H9 (cell line): ENCODE results near the gene CDC5L. TPM values are rescaled to one million over a fixed set of nuclear protein-coding genes. Genes with fewer than 3 reads are reported as not detected.

Source experiments
- DNase-seq: peaks from one replicate; pipeline ENCODE4 v3.0.0-alpha.2; 2017
- H2AFZ ChIP-seq: one replicate; pipeline ENCODE4 v1.6.1; 2013; ENCODE audit warnings: mild to moderate bottlenecking, low read length, control low read depth, moderate library complexity
- H2AK5ac ChIP-seq: 2 replicates; pipeline ENCODE4 v1.6.1; 2013; ENCODE audit warnings: low read length, control low read depth, mixed read lengths; ENCODE audit not compliant: insufficient read length
- H2BK120ac ChIP-seq: one replicate; pipeline ENCODE4 v1.6.1; 2013; ENCODE audit warnings: low read depth, mild to moderate bottlenecking, low read length, control low read depth, inconsistent platforms; ENCODE audit not compliant: poor library complexity, severe bottlenecking
- H2BK12ac ChIP-seq: 2 replicates; pipeline ENCODE4 v1.6.1; 2013; ENCODE audit warnings: low read length, control low read depth, mixed read lengths, low read depth; ENCODE audit not compliant: insufficient read length
- H2BK15ac ChIP-seq: 2 replicates; pipeline ENCODE4 v1.6.1; 2013; ENCODE audit warnings: low read depth, low read length, control low read depth
- H2BK20ac ChIP-seq: one replicate; pipeline ENCODE4 v1.6.1; 2013; ENCODE audit warnings: low read depth, mild to moderate bottlenecking, low read length, control low read depth, inconsistent platforms; ENCODE audit not compliant: poor library complexity, severe bottlenecking
- H2BK5ac ChIP-seq: 2 replicates; pipeline ENCODE4 v1.6.1; 2013; ENCODE audit warnings: low read length, control low read depth, mixed read lengths; ENCODE audit not compliant: insufficient read length
- H3K14ac ChIP-seq: 2 replicates; pipeline ENCODE4 v1.6.1; 2013; ENCODE audit warnings: low read length, control low read depth; ENCODE audit not compliant: insufficient read depth
- H3K18ac ChIP-seq: 2 replicates; pipeline ENCODE4 v1.6.1; 2013; ENCODE audit warnings: low read depth, mild to moderate bottlenecking, mixed read lengths, low read length, control low read depth; ENCODE audit not compliant: insufficient read length
- H3K23ac ChIP-seq: 2 replicates; pipeline ENCODE4 v1.6.1; 2013; ENCODE audit warnings: low read length, control low read depth, mixed read lengths, low read depth; ENCODE audit not compliant: insufficient read length
- H3K23me2 ChIP-seq: 2 replicates; pipeline ENCODE4 v1.6.1; 2013; ENCODE audit warnings: low read depth, mild to moderate bottlenecking, mixed read lengths, low read length, control low read depth; ENCODE audit not compliant: insufficient read length, poor library complexity, severe bottlenecking
- H3K27ac ChIP-seq: 2 replicates; pipeline ENCODE4 v1.5.1; 2013; ENCODE audit warnings: low read length, control low read depth, mixed read lengths, low read depth; ENCODE audit not compliant: insufficient read length
- H3K27me3 ChIP-seq: 2 replicates; pipeline ENCODE4 v1.6.1; 2013; ENCODE audit warnings: low read length, control low read depth, inconsistent platforms; ENCODE audit not compliant: insufficient read depth
- H3K4ac ChIP-seq: 2 replicates; pipeline ENCODE4 v1.6.1; 2013; ENCODE audit warnings: low read depth, mild to moderate bottlenecking, control low read depth, inconsistent platforms, low read length, moderate library complexity
- H3K4me1 ChIP-seq: 2 replicates; pipeline ENCODE4 v1.6.1; 2013; ENCODE audit warnings: low read length, control low read depth, inconsistent platforms; ENCODE audit not compliant: insufficient read depth
- H3K4me2 ChIP-seq: 2 replicates; pipeline ENCODE4 v1.6.1; 2013; ENCODE audit warnings: low read length, control low read depth, mixed read lengths; ENCODE audit not compliant: insufficient read length, insufficient read depth
- H3K56ac ChIP-seq: 2 replicates; pipeline ENCODE4 v1.6.1; 2013; ENCODE audit warnings: low read depth, mild to moderate bottlenecking, mixed read lengths, low read length, control low read depth; ENCODE audit not compliant: insufficient read length
- H3K79me1 ChIP-seq: 2 replicates; pipeline ENCODE4 v1.6.1; 2013; ENCODE audit warnings: low read depth, mild to moderate bottlenecking, moderate library complexity, low read length, control low read depth, inconsistent platforms; ENCODE audit not compliant: insufficient read depth, poor library complexity, severe bottlenecking
- H3K79me2 ChIP-seq: 2 replicates; pipeline ENCODE4 v1.6.1; 2013; ENCODE audit warnings: low read length, control low read depth, inconsistent platforms; ENCODE audit not compliant: insufficient read depth
- H3K9ac ChIP-seq: 2 replicates; pipeline ENCODE4 v1.6.1; 2013; ENCODE audit warnings: low read length, control low read depth, mixed read lengths; ENCODE audit not compliant: insufficient read length; ENCODE audit errors: extremely low read depth
- H3K9me3 ChIP-seq: one replicate; pipeline ENCODE4 v1.6.1; 2013; ENCODE audit warnings: low read depth, low read length, inconsistent platforms; ENCODE audit not compliant: control insufficient read depth
- H3T11ph ChIP-seq: one replicate; pipeline ENCODE4 v1.6.1; 2013; ENCODE audit warnings: mild to moderate bottlenecking, low read length, control low read depth, inconsistent platforms
- H4K20me1 ChIP-seq: one replicate; pipeline ENCODE4 v1.6.1; 2013; ENCODE audit not compliant: control insufficient read depth, insufficient read length, insufficient read depth
- H4K5ac ChIP-seq: 2 replicates; pipeline ENCODE4 v1.6.1; 2013; ENCODE audit warnings: low read depth, mild to moderate bottlenecking, mixed read lengths, low read length, control low read depth; ENCODE audit not compliant: insufficient read length
- H4K8ac ChIP-seq: replicated peaks from 2 replicates; pipeline ENCODE4 v1.6.1; 2013; ENCODE audit warnings: low read length, control low read depth, mixed read lengths, low read depth; ENCODE audit not compliant: insufficient read length
- H4K91ac ChIP-seq: 2 replicates; pipeline ENCODE4 v1.6.1; 2013; ENCODE audit warnings: low read depth, mild to moderate bottlenecking, moderate library complexity, mixed read lengths, low read length, control low read depth; ENCODE audit not compliant: insufficient read length
- H3K27ac Mint-ChIP-seq, 3 experiments: 2 replicates in 2 of 3; 3 replicates in 1 of 3; pipeline ENCODE4 v1.8.0; 2020 to 2021; ENCODE audit warnings: mixed read lengths in 3 of 3, mild to moderate bottlenecking in 1 of 3, moderate library complexity in 1 of 3
- H3K27me3 Mint-ChIP-seq: 2 replicates; pipeline ENCODE4 v1.8.0; 2021; ENCODE audit warnings: low read depth, mild to moderate bottlenecking, moderate library complexity, mixed read lengths
- H3K36me3 Mint-ChIP-seq, 3 experiments: 2 replicates in 2 of 3; 3 replicates in 1 of 3; pipeline ENCODE4 v1.8.0; 2020 to 2021; ENCODE audit warnings: low read depth in 3 of 3, mixed read lengths in 3 of 3; ENCODE audit not compliant: insufficient read depth in 1 of 3
- H3K4me1 Mint-ChIP-seq, 2 experiments: 2 replicates each; pipeline ENCODE4 v1.8.0; 2020; ENCODE audit warnings: mixed read lengths in 2 of 2
- H3K4me3 Mint-ChIP-seq, 2 experiments: 2 replicates in 1 of 2; 3 replicates in 1 of 2; pipeline ENCODE4 v1.8.0; 2020 to 2021; ENCODE audit warnings: mild to moderate bottlenecking in 2 of 2, mixed read lengths in 2 of 2, moderate library complexity in 1 of 2
- H3K9me3 Mint-ChIP-seq, 2 experiments: 2 replicates in 1 of 2; 3 replicates in 1 of 2; pipeline ENCODE4 v1.8.0; 2020; ENCODE audit warnings: mild to moderate bottlenecking in 2 of 2, mixed read lengths in 2 of 2, moderate library complexity in 1 of 2
- CTCF ChIP-seq: fragments of 200-600 bp; sonication (generic); conservative IDR thresholded peaks from 3 replicates; pipeline ENCODE4 v1.8.0; 2021; ENCODE audit warnings: antibody characterized with exemption, mild to moderate bottlenecking
- WGBS: extraction: QIAGEN DNeasy Blood & Tissue Kit; methylation state at CpG from one replicate; pipeline ENCODE4 v1.1.7; 2013; ENCODE audit warnings: missing lambda C conversion rate, low lambda C conversion rate, mixed read lengths; ENCODE audit not compliant: insufficient read length; ENCODE audit errors: extremely low coverage; 5-methylcytosine and 5-hydroxymethylcytosine counted together
- total RNA-seq: library from RNA; stranded (reverse); gene quantifications from 2 replicates; pipeline ENCODE4 v1.2.1, GENCODE V29; 2021

The CDC5L gene
- total RNA-seq, 1 experiment from 2014 or later = 34.3 TPM

GRCh38 chr6:44404022-44404714 is 16.7 kb downstream of the CDC5L start:
- Histone ChIP-seq H2AK5ac (no peak overlapping the region), H3K79me2 (no peaks in the 10 kb centered on the region; the same call in 1 of the 2 replicates), H3K27ac (no peak overlapping the region), H3K23ac (no peak overlapping the region), H3K23me2 (no peaks in the 10 kb centered on the region), H3K79me1 (no peaks in the 10 kb centered on the region), H3K9ac (no peak overlapping the region), H2AFZ (no peak overlapping the region), H4K5ac (no peak overlapping the region), H3T11ph (no peak overlapping the region), H2BK12ac (no peak overlapping the region), H2BK5ac (no peak overlapping the region), H2BK20ac (no peak overlapping the region), H2BK120ac (no peak overlapping the region), H3K27me3 (no peaks in the 10 kb centered on the region), H3K18ac (no peak overlapping the region), H3K4me1 (no peaks in the 10 kb centered on the region), H4K91ac (no peak overlapping the region), H2BK15ac (no peak overlapping the region), H3K9me3 (no peaks in the 10 kb centered on the region), H3K4ac (no peak overlapping the region), H4K8ac (no peak overlapping the region), H4K20me1 (no peaks in the 10 kb centered on the region), H3K4me2 (no peak overlapping the region), H3K56ac (no peak overlapping the region), H3K14ac (no peak overlapping the region)
- no peaks in the 10 kb centered on the region for H3K9me3 Mint-ChIP-seq
- H3K27me3 Mint-ChIP-seq = no peaks in the 10 kb centered on the region
- TF ChIP-seq CTCF = no peak
- H3K27ac Mint-ChIP-seq = no peak overlapping the region
- H3K4me1 Mint-ChIP-seq = no peaks in the 10 kb centered on the region
- H3K4me3 Mint-ChIP-seq = no peak overlapping the region
- DNase-seq = no peak
- whole genome bisulfite sequencing = no CpG with 5 or more reads among the region's 5 CpGs
- peaks cover 49 to 85% (median 78%) of the 10 kb centered on the region in 3 experiments for H3K36me3 Mint-ChIP-seq
